Fibroblast of the aortic adventitia (primary cell): Measurements from ENCODE around the gene SBF2. TPM values are rescaled to one million over a fixed set of nuclear protein-coding genes. Genes with fewer than 3 reads are reported as not detected.
"Not testable (repeated sequence)": the region's sequence is repeated elsewhere in the genome, so short reads cannot be mapped to it uniquely, and the experiment has no call there.

ENCODE experiments used
- DNase-seq: peaks from one replicate; pipeline ENCODE4 v3.0.0-alpha.2; 2010; ENCODE audit warnings: low read depth
- H3K4me3 ChIP-seq: 2 replicates; pipeline ENCODE4 v1.5.1; 2011; ENCODE audit warnings: low read depth, mild to moderate bottlenecking, control low read depth, low read length, moderate library complexity
- total RNA-seq: library from RNA; depleted of rRNA; stranded (reverse); fragments of >200 nt; gene quantifications from 2 replicates; pipeline ENCODE4 v1.2.3, GENCODE V29; 2012; ENCODE audit warnings: low replicate concordance
- TF ChIP-seq, protein P1 (sequence below): IDR thresholded peaks from 2 replicates; pipeline ENCODE4 v1.5.1; 2011; ENCODE audit warnings: mild to moderate bottlenecking, low read length, control low read depth, inconsistent platforms; ENCODE audit not compliant: insufficient read depth

SBF2 gene
- total RNA-seq, 1 donor, result 65.3 TPM

DNA sequence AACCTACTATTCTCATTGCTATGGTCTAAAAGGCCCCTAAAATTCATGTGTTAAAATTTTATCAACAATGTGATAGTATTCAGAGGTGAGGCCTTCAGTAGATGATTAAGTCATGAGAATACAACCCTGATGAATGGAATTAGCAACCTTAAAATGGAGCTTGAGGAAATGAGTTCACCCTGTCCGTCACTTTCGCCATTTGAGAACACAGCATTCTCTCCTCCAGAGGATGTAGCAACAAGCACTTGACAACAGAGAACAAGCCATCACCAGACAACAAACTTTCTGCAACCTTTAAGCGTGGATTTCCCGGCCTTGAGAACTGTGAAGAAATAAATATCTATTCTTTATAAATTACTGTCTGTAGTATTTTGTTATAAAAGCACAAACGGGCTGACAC is 197.0 kb downstream of the SBF2 start:
- DNase-seq, result no peak
- H3K4me3 ChIP-seq, result no peak overlapping the region
- TF ChIP-seq, protein P1, sequence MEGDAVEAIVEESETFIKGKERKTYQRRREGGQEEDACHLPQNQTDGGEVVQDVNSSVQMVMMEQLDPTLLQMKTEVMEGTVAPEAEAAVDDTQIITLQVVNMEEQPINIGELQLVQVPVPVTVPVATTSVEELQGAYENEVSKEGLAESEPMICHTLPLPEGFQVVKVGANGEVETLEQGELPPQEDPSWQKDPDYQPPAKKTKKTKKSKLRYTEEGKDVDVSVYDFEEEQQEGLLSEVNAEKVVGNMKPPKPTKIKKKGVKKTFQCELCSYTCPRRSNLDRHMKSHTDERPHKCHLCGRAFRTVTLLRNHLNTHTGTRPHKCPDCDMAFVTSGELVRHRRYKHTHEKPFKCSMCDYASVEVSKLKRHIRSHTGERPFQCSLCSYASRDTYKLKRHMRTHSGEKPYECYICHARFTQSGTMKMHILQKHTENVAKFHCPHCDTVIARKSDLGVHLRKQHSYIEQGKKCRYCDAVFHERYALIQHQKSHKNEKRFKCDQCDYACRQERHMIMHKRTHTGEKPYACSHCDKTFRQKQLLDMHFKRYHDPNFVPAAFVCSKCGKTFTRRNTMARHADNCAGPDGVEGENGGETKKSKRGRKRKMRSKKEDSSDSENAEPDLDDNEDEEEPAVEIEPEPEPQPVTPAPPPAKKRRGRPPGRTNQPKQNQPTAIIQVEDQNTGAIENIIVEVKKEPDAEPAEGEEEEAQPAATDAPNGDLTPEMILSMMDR, result no peak

DNA sequence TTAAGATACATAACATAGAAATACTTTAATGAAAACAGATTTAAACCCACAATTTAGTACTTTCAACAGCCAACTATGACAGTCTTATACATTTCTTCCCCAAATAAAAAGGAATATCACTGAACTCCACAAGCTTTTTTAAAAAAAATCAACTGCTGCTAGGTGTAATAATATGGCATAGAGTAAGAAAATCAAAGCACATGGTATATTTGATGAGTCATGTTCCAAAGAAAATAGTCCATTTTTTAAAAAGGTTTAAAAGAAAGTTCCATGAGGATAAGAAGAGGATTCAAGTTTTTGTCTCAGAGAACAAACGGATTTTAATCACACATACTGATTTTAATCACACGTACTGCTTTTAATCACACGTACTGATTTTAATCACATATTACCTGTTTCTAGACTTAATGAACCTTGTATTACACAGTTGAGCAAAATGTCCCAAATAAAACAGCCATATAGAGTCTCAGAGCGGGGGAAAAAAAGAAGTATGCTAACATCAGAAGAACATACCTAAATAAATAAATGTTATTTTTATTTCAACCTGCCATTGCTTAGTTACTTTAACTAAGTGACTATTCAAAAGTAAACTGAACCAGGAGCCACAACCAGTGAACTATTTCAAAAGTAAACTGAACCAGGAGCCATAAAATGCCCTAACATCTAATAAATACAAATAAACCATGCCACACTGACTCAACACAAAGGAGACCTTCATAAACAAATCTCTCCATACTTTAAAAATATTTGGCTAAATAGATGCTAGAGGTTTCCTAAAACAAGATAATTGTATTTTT is 198.4 kb downstream of the SBF2 start:
- H3K4me3 ChIP-seq, result no peak overlapping the region
- TF ChIP-seq, protein P1, result no peak
- DNase-seq, result no peak

DNA sequence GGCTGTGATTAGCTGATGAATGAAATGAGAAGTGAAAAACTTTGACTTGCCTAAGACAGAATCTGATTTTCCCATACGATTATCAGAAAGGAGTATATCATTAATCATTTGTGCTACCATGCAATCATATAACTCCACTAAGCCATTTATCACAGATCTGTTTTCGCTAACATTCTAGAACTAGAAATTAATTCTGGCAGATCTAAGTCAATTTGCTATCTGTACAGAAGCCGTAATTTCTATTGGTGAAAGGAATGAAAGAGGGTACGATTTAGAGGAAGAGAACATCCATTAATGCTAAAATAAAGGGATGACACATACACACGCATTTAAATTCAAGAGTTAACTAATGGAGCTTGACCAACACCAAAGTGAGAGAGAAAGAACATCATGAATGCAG is 201.6 kb downstream of the SBF2 start:
- TF ChIP-seq, protein P1, result no peak
- H3K4me3 ChIP-seq, result no peak overlapping the region
- no peak for DNase-seq

DNA sequence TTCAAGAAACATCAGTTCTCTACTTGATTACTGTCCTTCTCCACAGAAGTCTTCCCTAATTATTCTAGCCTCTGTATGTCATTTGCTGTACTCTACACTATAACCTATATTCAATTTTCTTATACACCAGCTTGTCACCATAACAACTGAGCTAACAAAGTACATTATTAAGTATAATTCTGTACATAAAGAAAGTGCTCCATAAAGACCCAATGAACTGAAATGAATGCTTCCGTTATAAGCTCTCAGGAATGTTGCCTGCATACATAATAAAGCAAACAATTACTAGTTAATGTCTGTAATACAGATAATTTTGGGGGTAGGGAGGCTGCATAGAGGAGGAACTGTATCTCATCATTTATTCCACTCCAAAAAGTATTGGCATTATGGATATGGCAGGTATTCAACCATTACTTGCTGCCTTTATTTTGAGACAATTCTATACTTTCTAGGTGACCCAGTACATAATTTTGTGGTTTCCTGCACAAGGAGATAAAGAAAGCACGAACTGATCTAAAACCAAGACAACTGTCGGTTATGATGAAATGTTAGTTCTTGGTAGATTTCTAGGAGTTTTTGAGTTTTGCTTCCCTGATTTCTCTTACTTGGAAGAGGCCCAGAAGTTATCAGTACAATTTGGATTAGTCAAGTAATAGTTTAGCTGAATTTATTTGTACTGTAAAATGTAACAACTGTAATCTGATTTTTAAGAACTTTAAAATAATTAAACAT is 202.5 kb downstream of the SBF2 start:
- TF ChIP-seq, protein P1, result no peak
- H3K4me3 ChIP-seq, result no peak overlapping the region
- peak; percentile 61 for DNase-seq

DNA sequence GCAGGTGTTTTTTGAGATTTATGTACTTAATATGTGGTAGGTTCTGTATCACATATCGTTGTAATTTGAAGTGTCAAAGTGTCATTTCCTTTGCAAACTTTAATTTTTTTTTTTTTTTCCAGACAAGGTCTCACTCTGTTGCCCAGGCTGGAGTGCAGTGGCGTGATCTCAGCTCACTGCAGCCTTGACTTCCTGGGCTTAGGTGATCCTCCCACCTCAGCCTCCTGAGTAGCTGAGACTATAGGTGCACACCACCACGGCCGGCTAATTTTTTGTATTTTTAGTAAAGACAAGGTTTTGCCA is 206.1 kb downstream of the SBF2 start:
- not testable (repeated sequence) for H3K4me3 ChIP-seq, DNase-seq

DNA sequence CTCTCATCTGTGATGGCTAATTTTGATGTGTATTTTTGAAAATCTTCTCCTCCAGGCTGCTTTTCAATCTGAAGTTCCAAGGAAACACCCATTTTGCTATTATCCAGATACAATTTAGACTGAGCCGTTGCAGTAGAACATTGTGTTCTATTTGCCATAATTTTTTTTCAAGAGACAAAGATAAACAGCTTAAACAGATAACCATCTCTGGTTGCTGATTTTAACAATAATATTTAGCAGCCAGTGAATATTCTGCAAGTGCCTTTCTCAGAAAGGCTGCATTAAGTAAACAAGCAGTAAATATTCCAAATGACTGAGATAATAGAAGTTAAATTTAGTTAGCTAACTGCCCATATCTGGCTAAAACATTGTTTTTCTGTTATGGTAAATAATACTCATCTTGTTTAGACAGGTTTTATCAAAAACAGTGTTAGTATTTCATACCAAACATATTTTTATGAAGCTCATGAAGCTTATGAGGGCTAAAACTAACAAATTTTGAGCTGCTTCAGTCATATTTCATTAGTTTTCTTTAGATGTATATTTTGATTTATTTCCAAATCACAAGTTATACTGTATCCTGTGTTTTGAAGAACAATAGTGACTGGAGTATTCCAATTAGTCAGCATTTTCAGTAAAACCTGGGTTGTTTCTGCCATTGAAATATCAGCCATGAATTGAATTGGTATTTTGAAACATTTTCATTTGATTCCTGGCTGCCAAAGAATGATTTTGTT is 206.7 kb downstream of the SBF2 start:
- H3K4me3 ChIP-seq, result no peak overlapping the region
- TF ChIP-seq, protein P1, result no peak
- DNase-seq, result peak; percentile 16

DNA sequence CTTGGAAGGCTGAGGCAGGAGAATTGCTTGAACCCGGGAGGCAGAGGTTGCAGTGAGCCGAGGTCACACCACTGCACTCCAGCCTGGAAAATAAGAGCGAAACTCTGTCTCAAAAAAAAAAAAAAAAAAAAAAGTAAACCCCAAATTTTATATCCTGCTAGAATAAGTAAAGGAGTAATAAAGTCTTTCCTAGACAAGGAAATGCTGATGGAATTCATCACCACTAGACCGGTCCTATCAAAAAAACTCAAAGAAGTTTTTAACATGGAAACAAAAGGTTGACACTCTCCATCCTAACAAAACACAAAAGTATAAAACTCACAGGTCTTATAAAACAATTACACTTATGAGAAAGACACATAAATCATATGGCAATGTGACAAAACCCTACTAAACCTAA is 213.9 kb downstream of the SBF2 start:
- no peak for DNase-seq

More for the DNA sequence above, 213.9 kb downstream of the SBF2 start:
- TF ChIP-seq, protein P1, result no peak
- H3K4me3 ChIP-seq, result no peak overlapping the region
